Gastrocnemius medialis (tissue), 4 donors: ENCODE results near the gene BNIP2.

ENCODE experiments used
- POLR2A ChIP-seq, 2 donors: fragments of 450-650 bp; IDR thresholded peaks; one replicate each; pipeline ENCODE4 v1.6.1; 2017; ENCODE audit warnings: antibody characterized with exemption in 2 of 2, mild to moderate bottlenecking in 2 of 2, moderate library complexity in 2 of 2
- TF ChIP-seq, protein P1 (sequence below), 5 experiments: fragments of 450-650 bp in 3 of 5; fragments of 200-600 bp in 2 of 5; sonication (generic) in 2 of 5; IDR thresholded peaks in 4 of 5; conservative IDR thresholded peaks in 1 of 5; 1 replicate in 4 of 5; 2 replicates in 1 of 5; pipeline ENCODE4 v1.5.1; 2016 to 2019; ENCODE audit warnings: antibody characterized with exemption in 5 of 5, mild to moderate bottlenecking in 3 of 5, moderate library complexity in 3 of 5

DNA sequence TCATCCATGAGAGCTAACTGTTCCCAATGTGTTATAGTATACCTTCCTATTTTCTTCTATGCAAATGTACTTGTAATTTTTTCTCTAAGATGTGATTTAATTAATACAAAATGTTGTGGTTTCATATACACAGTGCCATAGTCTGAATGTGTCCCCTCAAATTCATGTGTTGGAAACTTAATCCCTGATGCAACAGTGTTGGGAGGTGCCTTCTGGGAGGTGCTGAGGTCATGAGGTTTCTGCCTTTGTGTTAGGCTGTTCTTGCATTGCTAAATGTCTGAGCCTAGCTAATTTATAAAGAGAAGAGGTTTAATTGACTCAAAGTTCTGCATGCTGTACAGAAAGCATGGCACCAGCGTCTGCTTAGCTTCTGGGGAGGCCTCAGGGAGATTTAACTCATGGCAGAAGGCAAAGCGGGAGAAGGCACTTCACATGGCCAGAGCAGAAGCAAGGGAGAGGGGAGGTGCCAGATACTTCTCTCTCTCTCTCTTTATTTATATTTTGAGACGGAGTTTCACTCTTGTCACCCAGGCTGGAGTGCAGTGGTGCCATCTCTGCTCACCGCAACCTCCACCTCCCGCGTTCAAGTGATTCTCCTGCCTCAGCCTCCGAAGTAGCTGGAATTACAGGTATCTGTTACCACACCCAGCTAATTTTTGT lies 34.7 kb upstream of the BNIP2 start:
- TF ChIP-seq, protein P1, sequence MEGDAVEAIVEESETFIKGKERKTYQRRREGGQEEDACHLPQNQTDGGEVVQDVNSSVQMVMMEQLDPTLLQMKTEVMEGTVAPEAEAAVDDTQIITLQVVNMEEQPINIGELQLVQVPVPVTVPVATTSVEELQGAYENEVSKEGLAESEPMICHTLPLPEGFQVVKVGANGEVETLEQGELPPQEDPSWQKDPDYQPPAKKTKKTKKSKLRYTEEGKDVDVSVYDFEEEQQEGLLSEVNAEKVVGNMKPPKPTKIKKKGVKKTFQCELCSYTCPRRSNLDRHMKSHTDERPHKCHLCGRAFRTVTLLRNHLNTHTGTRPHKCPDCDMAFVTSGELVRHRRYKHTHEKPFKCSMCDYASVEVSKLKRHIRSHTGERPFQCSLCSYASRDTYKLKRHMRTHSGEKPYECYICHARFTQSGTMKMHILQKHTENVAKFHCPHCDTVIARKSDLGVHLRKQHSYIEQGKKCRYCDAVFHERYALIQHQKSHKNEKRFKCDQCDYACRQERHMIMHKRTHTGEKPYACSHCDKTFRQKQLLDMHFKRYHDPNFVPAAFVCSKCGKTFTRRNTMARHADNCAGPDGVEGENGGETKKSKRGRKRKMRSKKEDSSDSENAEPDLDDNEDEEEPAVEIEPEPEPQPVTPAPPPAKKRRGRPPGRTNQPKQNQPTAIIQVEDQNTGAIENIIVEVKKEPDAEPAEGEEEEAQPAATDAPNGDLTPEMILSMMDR (IDR thresholded peaks at IDR 0.05 in 4 of 5, conservative IDR thresholded peaks at IDR 0.05 in 1 of 5): no peak
- no peak for TF ChIP-seq POLR2A (IDR thresholded peaks at IDR 0.05)
